HG03103 (cell line): ENCODE results near the gene TNFRSF6B.
A peak's percentile ranks its signal among the peaks of the same experiment; 100 is the strongest.
"Not testable (repeated sequence)": the region's sequence is repeated elsewhere in the genome, so short reads cannot be mapped to it uniquely, and the experiment has no call there.

Source experiments
- ATAC-seq: cut with Tn5 transposase; IDR thresholded peaks from one replicate; pipeline ENCODE4 v1.9.1; 2021; ENCODE audit warnings: low read depth; ENCODE audit not compliant: unreplicated experiment

The TNFRSF6B gene

GRCh38 chr20:63706027-63706695 is 9.7 kb downstream of the TNFRSF6B start:
- no peak for ATAC-seq

DNA sequence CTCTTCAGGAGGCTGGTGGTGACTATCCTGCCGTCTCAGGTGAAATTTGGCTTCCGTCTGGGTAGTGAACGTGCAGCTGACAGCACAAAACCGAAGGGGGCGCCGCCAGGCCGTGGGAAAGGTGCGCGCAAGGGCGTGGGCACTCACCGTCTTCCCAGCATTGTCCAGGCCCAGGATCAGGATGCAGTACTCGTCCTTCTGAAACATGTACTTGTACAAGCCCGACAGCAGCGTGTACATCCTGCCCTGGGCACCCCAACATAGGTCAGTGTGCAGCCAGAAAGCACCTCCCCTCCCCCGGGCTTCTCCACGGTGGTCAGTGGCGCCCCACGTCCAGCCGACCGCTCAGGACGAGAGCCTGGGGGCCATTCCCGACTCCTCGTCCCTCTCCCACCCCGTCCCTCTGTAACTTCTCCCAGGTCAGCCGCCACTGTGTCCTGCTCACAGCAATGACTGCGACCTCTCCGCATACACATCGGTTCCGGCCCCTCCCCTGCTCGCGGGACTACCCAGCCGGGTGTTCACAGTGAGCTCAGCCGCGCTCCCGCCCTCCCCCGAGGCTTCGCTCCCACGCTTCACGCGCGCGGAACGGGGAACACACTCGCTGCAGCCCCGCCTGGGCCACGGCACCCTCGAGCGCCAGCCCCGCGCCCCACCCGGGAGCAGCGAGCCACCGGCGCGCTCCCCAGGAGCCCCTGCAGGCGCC is 10.6 kb downstream of the TNFRSF6B start:
- peak; percentile 24 for ATAC-seq

GRCh38 chr20:63707558-63708300 is 11.3 kb downstream of the TNFRSF6B start, which contains the start of the genes ARFRP1 and ZGPAT:
TSS of gene ARFRP1 (minus strand) at chr20:63707976. CDS start at chr20:63707091, 885 bp downstream.
TSS of gene ZGPAT (plus strand) at chr20:63708039. CDS start at chr20:63708581, 542 bp downstream.
- peak; percentile 52 for ATAC-seq

- ATAC-seq = peak; percentile 9
Measured at GRCh38 chr20:63708301-63709148, 12.1 kb downstream of the TNFRSF6B start.

DNA sequence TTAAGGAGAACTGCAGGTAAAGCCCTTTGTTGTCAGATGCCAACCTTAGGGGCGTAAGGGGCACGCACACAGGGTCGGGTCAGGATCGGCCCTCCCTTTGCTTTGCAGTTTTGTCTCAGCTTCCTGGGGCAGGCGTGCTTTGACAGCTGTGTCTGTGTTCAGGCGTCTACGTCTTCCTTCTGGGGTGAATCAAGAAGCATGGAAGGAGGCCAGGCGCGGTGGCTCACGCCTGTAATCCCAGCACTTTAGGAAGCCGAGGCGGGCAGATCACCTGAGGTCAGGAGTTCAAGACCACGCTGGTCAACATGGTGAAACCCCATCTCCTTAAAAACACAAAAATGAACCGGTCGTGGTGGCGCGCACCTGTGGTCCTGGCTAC is 12.7 kb downstream of the TNFRSF6B start:
- ATAC-seq = no peak

DNA sequence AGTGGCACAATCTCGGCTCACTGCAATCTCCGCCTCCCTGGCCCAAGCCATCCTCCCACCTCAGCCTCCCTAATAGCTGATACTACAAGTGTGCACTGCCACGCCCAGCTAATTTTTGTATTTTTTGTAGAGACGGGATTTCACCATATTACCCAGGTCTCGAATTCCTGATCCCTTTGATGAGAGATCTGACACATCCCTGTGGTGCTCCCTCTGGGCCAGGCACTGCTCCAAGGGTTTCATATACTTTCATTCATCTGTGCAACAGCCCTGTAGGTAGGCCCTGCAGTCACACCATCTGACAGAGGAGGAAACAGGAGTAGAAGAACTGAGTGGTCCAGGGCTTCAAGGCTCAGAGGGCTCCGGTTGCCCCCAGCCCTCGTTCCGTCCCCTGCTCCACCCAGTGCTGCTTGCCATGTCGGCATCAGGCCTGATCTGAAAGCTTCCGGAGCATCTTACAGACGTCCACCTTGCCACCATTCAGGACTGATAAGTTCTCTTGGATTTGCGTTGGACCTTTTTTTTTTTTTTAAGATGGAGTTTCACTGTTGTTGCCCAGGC is 14.7 kb downstream of the TNFRSF6B start:
- ATAC-seq = no peak

DNA sequence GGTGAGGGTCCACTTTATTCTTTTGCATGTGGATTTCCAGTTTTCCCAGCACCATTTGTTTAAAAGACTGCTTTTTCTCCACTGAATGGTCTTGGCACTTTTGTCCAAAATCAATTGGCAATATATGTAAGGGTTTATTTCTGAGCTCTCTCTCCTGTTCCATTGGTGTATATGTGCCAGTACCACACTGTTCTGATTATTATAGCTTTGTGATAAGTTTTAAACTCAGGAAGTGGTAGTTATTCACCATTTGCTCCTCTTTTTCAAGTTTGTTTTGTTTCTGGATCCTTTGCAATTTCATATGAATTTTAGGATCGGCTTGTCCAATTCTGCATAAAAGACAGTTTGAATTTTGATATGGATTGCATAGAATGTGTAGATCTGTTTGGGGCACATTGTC is 15.7 kb downstream of the TNFRSF6B start:
- no peak for ATAC-seq

- no peak for ATAC-seq
Measured at GRCh38 chr20:63714858-63715257, 18.4 kb downstream of the TNFRSF6B start.

DNA sequence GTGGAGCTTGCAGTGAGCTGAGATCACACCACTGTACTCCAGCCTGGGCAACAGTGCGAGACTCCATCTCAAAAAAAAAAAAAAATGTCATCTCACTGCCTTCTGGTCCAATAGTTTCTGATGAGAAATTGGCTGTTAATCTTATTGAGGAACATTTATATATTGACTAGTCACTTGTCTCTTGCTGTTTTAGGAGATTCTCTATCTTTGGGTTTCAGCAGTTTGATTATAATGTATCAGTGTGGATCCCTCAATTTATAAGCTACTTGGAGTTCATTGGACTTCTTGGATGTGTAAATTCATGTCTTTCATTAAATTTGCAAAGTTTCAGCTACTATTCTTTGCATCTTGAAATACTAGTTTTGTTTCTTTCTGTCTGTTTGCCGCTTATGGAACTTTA is 22.5 kb downstream of the TNFRSF6B start:
- no peak for ATAC-seq

GRCh38 chr20:63722967-63723622 is 26.6 kb downstream of the TNFRSF6B start:
- ATAC-seq = not testable (repeated sequence)

DNA sequence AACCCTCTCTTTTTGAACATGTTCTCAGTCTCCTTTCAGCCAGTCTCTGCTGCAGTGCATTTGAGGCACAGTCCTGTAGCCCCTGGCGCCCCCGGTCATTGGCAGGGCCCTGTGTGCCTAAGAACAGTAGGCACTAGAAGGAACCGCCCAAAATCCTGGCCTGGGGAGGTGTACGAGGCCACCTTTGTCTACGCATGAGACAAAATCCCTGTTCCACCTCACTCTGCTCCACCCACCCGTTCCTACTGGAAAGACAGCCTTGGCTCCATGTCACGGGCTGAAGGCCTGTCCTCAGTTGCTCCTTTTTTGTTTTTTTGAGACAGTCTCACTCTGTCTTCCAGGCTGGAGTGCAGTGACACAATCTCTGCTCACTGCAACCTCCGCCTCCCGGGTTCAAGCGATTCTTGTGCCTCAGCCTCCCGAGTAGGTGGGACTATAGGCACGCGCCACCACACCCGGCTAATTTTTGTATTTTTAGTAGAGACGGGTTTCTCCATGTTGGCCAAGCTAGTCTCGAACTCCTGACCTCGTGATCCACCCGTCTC is 33.8 kb downstream of the TNFRSF6B start:
- not testable (repeated sequence) for ATAC-seq

- no peak for ATAC-seq
Measured at GRCh38 chr20:63731410-63731809, 35.0 kb downstream of the TNFRSF6B start.

GRCh38 chr20:63732118-63733095 is 36.0 kb downstream of the TNFRSF6B start:
- no peak for ATAC-seq

- no peak for ATAC-seq
Measured at GRCh38 chr20:63733117-63733516, 36.7 kb downstream of the TNFRSF6B start.

- ATAC-seq = no peak
Measured at GRCh38 chr20:63733579-63734081, 37.2 kb downstream of the TNFRSF6B start.

GRCh38 chr20:63734111-63734945 is 37.9 kb downstream of the TNFRSF6B start:
- ATAC-seq = no peak
